Activated CD4-positive, alpha-beta memory T cell treated with anti-CD3 and anti-CD28 coated beads for 36 hours (primary cell): ENCODE results near the gene THAP2. TPM values are rescaled to one million over a fixed set of nuclear protein-coding genes. Genes with fewer than 3 reads are reported as not detected.

Source experiments
- CTCF ChIA-PET: fragments of 350-600 bp; sonication (Branson Sonifier 250); formaldehyde crosslinking; loops from one replicate; lab custom pipeline; 2021; ENCODE audit warnings: antibody characterized with exemption, inconsistent platforms; lab: Charles Lee
- POLR2A ChIA-PET: fragments of 350-600 bp; sonication (Branson Sonifier 250); formaldehyde crosslinking; loops from one replicate; lab custom pipeline; 2021; ENCODE audit warnings: antibody characterized with exemption; lab: Charles Lee
- DNase-seq: peaks from one replicate; pipeline ENCODE4 v3.0.0-alpha.2; 2020
- H3K27ac Mint-ChIP-seq: one replicate; pipeline ENCODE4 v1.8.0; 2021; ENCODE audit warnings: mixed read lengths
- H3K27me3 Mint-ChIP-seq: one replicate; pipeline ENCODE4 v1.8.0; 2021; ENCODE audit warnings: mixed read lengths
- H3K36me3 Mint-ChIP-seq: one replicate; pipeline ENCODE4 v1.8.0; 2021; ENCODE audit warnings: mixed read lengths
- H3K4me1 Mint-ChIP-seq: one replicate; pipeline ENCODE4 v1.8.0; 2021; ENCODE audit warnings: low read depth, mixed read lengths
- H3K4me3 Mint-ChIP-seq: one replicate; pipeline ENCODE4 v1.8.0; 2021; ENCODE audit warnings: mild to moderate bottlenecking, mixed read lengths
- H3K9me3 Mint-ChIP-seq: one replicate; pipeline ENCODE4 v1.8.0; 2021; ENCODE audit warnings: mixed read lengths
- intact Hi-C: fragments of 100-400 bp; cut with micrococcal nuclease; formaldehyde crosslinking; loops from one replicate; pipeline ENCODE4 v1.15.1; 2023
- total RNA-seq, 2 experiments: library from RNA; stranded (reverse); gene quantifications; one replicate each; pipeline ENCODE4 v1.2.3, GENCODE V29; 2021

THAP2 gene
- total RNA-seq, 2 experiments from 2014 or later = 9.4 to 9.5 TPM

GRCh38 chr12:71661977-71662530 lies 2.0 kb upstream of the THAP2 start:
- H3K9me3 Mint-ChIP-seq = no peaks in the 10 kb centered on the region
- CTCF ChIA-PET = interaction anchor here (1.4 to 5.4 kb wide), 5 partner anchors 17 to 85 kb away, joined by 3 to 50 read pairs (median 26); partner anchors contain the start of gene TMEM19
- peaks cover 43% of the 10 kb centered on the region for H3K4me1 Mint-ChIP-seq

GRCh38 chr12:71662849-71663560 lies 1.1 kb upstream of the THAP2 start:
- ChIA-PET POLR2A (interaction anchor here (0.8 to 5.9 kb wide), 16 partner anchors 9 to 177 kb away, joined by 3 to 132 read pairs (median 6); partner anchors contain the start of genes RAB21, TBC1D15 and TMEM19), CTCF (interaction anchor here (0.9 to 5.4 kb wide), 7 partner anchors 12 to 92 kb away, joined by 3 to 50 read pairs (median 18); partner anchors contain the start of genes RAB21 and TMEM19)
- intact Hi-C loops = loop anchor here (1.0 to 10.0 kb wide), 5 partner anchors 10 to 272 kb away; partner anchors contain the start of genes RAB21, TBC1D15 and TPH2
- Mint-ChIP-seq H3K36me3 (peaks cover 50% of the 10 kb centered on the region), H3K27ac (peak overlapping the region; percentile 100), H3K9me3 (no peaks in the 10 kb centered on the region), H3K27me3 (no peaks in the 10 kb centered on the region), H3K4me1 (peaks cover 44% of the 10 kb centered on the region), H3K4me3 (peak overlapping the region; percentile 97)
- peak; percentile 87 for DNase-seq

More at GRCh38 chr12:71661977-71662530, 2.0 kb upstream of the THAP2 start:
- intact Hi-C loops = loop anchor here (1.0 to 10.0 kb wide), 4 partner anchors 9 to 273 kb away; partner anchors contain the start of genes RAB21 and TPH2
- Mint-ChIP-seq H3K27me3 (no peaks in the 10 kb centered on the region), H3K36me3 (peaks cover 50% of the 10 kb centered on the region), H3K27ac (peak overlapping the region; percentile 100), H3K4me3 (peak overlapping the region; percentile 97)
- POLR2A ChIA-PET = interaction anchor here (0.8 to 5.9 kb wide), 9 partner anchors 9 to 178 kb away, joined by 3 to 132 read pairs (median 12); partner anchors contain the start of genes RAB21, TBC1D15 and TMEM19
- DNase-seq = no peak

- Mint-ChIP-seq H3K4me3 (peak overlapping the region; percentile 97), H3K9me3 (no peaks in the 10 kb centered on the region), H3K4me1 (peaks cover 31% of the 10 kb centered on the region), H3K27me3 (no peaks in the 10 kb centered on the region), H3K27ac (peak overlapping the region; percentile 100), H3K36me3 (peaks cover 38% of the 10 kb centered on the region)
- no peak for DNase-seq
- CTCF ChIA-PET = interaction anchor here (0.7 to 5.4 kb wide), 5 partner anchors 21 to 91 kb away, joined by 3 to 50 read pairs (median 26); partner anchors contain the start of genes RAB21 and TMEM19
- intact Hi-C loops = loop anchor here (1.0 to 10.0 kb wide), 4 partner anchors 22 to 1422 kb away; partner anchors contain the start of genes CNOT2, TMEM19 and TPH2
- POLR2A ChIA-PET = interaction anchor here (0.6 to 5.9 kb wide), 10 partner anchors 11 to 176 kb away, joined by 3 to 132 read pairs (median 10); partner anchors contain the start of genes RAB21, TBC1D15 and TMEM19
Measured at GRCh38 chr12:71664411-71665089, 449 bp downstream of the THAP2 start.

GRCh38 chr12:71665090-71665463 lies 976 bp downstream of the THAP2 start:
- Mint-ChIP-seq H3K4me3 (peak overlapping the region; percentile 97), H3K9me3 (no peaks in the 10 kb centered on the region), H3K27ac (peak overlapping the region; percentile 100), H3K4me1 (peaks cover 28% of the 10 kb centered on the region), H3K27me3 (no peaks in the 10 kb centered on the region), H3K36me3 (peaks cover 35% of the 10 kb centered on the region)
- DNase-seq = no peak
- intact Hi-C loops = loop anchor here (2.0 to 10.0 kb wide), 3 partner anchors 82 to 1422 kb away; partner anchors contain the start of genes CNOT2 and TPH2
- POLR2A ChIA-PET = interaction anchor here (0.6 to 5.9 kb wide), 3 partner anchors 11 to 129 kb away, joined by 3 to 132 read pairs (median 12); partner anchors contain the start of gene TMEM19
- CTCF ChIA-PET = interaction anchor here (1.2 to 3.2 kb wide), 3 partner anchors 20 to 90 kb away, joined by 5 to 37 read pairs (median 18); partner anchors contain the start of genes RAB21 and TMEM19

- intact Hi-C loops = loop anchor here (10.0 kb wide), 1 partner anchor 269 kb away; the partner anchor contains the start of gene TPH2
- DNase-seq = no peak
- peak overlapping the region; percentile 100 for H3K27ac Mint-ChIP-seq
- ChIA-PET POLR2A (interaction anchor here (5.9 kb wide), 1 partner anchor 20 kb away, joined by 132 read pairs; the partner anchor contains the start of gene TMEM19), CTCF (interaction anchor here (1.2 kb wide), 1 partner anchor 81 kb away, joined by 5 read pairs; no protein-coding TSS in a partner anchor)
- peaks cover 32% of the 10 kb centered on the region for H3K36me3 Mint-ChIP-seq
- H3K27me3 Mint-ChIP-seq = no peaks in the 10 kb centered on the region
- H3K4me1 Mint-ChIP-seq = peaks cover 26% of the 10 kb centered on the region
- peak overlapping the region; percentile 97 for H3K4me3 Mint-ChIP-seq
- H3K9me3 Mint-ChIP-seq = no peaks in the 10 kb centered on the region
Measured at GRCh38 chr12:71666259-71666658, 2.2 kb downstream of the THAP2 start.

GRCh38 chr12:71671311-71671710 lies 7.2 kb downstream of the THAP2 start:
- peaks cover 10% of the 10 kb centered on the region for H3K36me3 Mint-ChIP-seq
- no peak for DNase-seq
- H3K27me3 Mint-ChIP-seq = no peaks in the 10 kb centered on the region
- CTCF ChIA-PET = no interaction called here
- POLR2A ChIA-PET = interaction anchor here (1.3 kb wide), 1 partner anchor 8 kb away, joined by 4 read pairs; the partner anchor contains the start of gene ZFC3H1
- peaks cover 16% of the 10 kb centered on the region for H3K4me1 Mint-ChIP-seq
- H3K27ac Mint-ChIP-seq = no peak overlapping the region
- H3K4me3 Mint-ChIP-seq = no peak overlapping the region
- intact Hi-C loops = no loop called here
- H3K9me3 Mint-ChIP-seq = no peaks in the 10 kb centered on the region

- Mint-ChIP-seq H3K4me3 (no peak overlapping the region), H3K27me3 (no peaks in the 10 kb centered on the region), H3K4me1 (peaks cover 16% of the 10 kb centered on the region), H3K9me3 (no peaks in the 10 kb centered on the region), H3K36me3 (peaks cover 15% of the 10 kb centered on the region), H3K27ac (no peak overlapping the region)
- ChIA-PET CTCF (no interaction called here), POLR2A (interaction anchor here (1.3 kb wide), 1 partner anchor 9 kb away, joined by 4 read pairs; the partner anchor contains the start of gene ZFC3H1)
- no peak for DNase-seq
- intact Hi-C loops = no loop called here
Measured at GRCh38 chr12:71671816-71672215, 7.7 kb downstream of the THAP2 start.

- Mint-ChIP-seq H3K4me3 (no peak overlapping the region), H3K4me1 (peaks cover 2% of the 10 kb centered on the region), H3K27ac (no peak overlapping the region), H3K27me3 (no peaks in the 10 kb centered on the region), H3K9me3 (no peaks in the 10 kb centered on the region), H3K36me3 (peaks cover 1% of the 10 kb centered on the region)
- intact Hi-C loops = no loop called here
- POLR2A ChIA-PET = no interaction called here
- no peak for DNase-seq
- CTCF ChIA-PET = no interaction called here
Measured at GRCh38 chr12:71682466-71682865, 18.4 kb downstream of the THAP2 start.

GRCh38 chr12:71683633-71684032 lies 19.5 kb downstream of the THAP2 start:
- peaks cover 9% of the 10 kb centered on the region for H3K4me1 Mint-ChIP-seq
- POLR2A ChIA-PET = interaction anchor here (4.7 kb wide), 1 partner anchor 20 kb away, joined by 132 read pairs; the partner anchor contains the start of genes THAP2 and ZFC3H1
- intact Hi-C loops = no loop called here
- CTCF ChIA-PET = interaction anchor here (4.7 kb wide), 1 partner anchor 20 kb away, joined by 37 read pairs; the partner anchor contains the start of genes THAP2 and ZFC3H1
- H3K27me3 Mint-ChIP-seq = no peaks in the 10 kb centered on the region
- no peak for DNase-seq
- no peaks in the 10 kb centered on the region for H3K9me3 Mint-ChIP-seq
- H3K36me3 Mint-ChIP-seq = peaks cover 1% of the 10 kb centered on the region
- H3K27ac Mint-ChIP-seq = no peak overlapping the region
- H3K4me3 Mint-ChIP-seq = no peak overlapping the region

GRCh38 chr12:71684081-71684480 lies 20.0 kb downstream of the THAP2 start:
- intact Hi-C loops = no loop called here
- peaks cover 1% of the 10 kb centered on the region for H3K36me3 Mint-ChIP-seq
- H3K4me3 Mint-ChIP-seq = peak overlapping the region; percentile 56
- H3K27ac Mint-ChIP-seq = peak overlapping the region; percentile 13
- POLR2A ChIA-PET = interaction anchor here (0.9 to 4.7 kb wide), 3 partner anchors 20 to 45 kb away, joined by 3 to 132 read pairs (median 4); partner anchors contain the start of genes THAP2 and ZFC3H1
- H3K4me1 Mint-ChIP-seq = peaks cover 12% of the 10 kb centered on the region
- H3K9me3 Mint-ChIP-seq = no peaks in the 10 kb centered on the region
- no peak for DNase-seq
- CTCF ChIA-PET = interaction anchor here (4.0 to 4.7 kb wide), 2 partner anchors 20 to 64 kb away, joined by 32 to 37 read pairs; partner anchors contain the start of genes THAP2 and ZFC3H1
- H3K27me3 Mint-ChIP-seq = no peaks in the 10 kb centered on the region
